Heart left ventricle (tissue), 13 donors: Measurements from ENCODE around the gene TRIM25.

Source experiments
- POLR2A ChIP-seq, 2 donors: fragments of 450-650 bp; IDR thresholded peaks; one replicate each; pipeline ENCODE4 v1.6.1; 2017; ENCODE audit warnings: antibody characterized with exemption in 2 of 2, mild to moderate bottlenecking in 2 of 2, moderate library complexity in 2 of 2
- TF ChIP-seq, protein P1 (sequence below), 12 donors: fragments of 200-600 bp; sonication (generic) in 4 of 12; IDR thresholded peaks; one replicate each; pipeline versions ENCODE4 v1.5.0 to v1.8.0; 2018 to 2022; ENCODE audit warnings: antibody characterized with exemption in 12 of 12, mild to moderate bottlenecking in 5 of 12
- donor health status: ischemic (EF 13 %, LVEDD 7.1; RV severe dilation, severe dysfunction).
- donor health status: DM: no; HTN: yes; CAD: no.
- donor health status: DM: no; HTN: no; CAD: no.
- donor health status: ischemic (EF 25% LVEDD 6.9; RV normal size, moderate dysfunction).
- donor health status: ischemic (EF 25% LVEDD 5.7; RV mildly dilated, moderate dysfunction).
- donor health status: ischemic (EF 35%, LVEDD 5.7; RV mildly dilated, moderate dysfunction).
- donor health status: nonischemic (EF 11% LVEDD 7.7; RV severe dilation, severe dysfunction).
- donor health status: DM: yes; HTN: yes; CAD: no.
- donor health status: PGD.
- donor health status: ischemic (EF 29% LVEDD 5.4; RV normal size, mild dysfunction).
- donor health status: nonischemic (EF 23%, LVEDD 6.1; RV moderate dilation, normal function).

DNA sequence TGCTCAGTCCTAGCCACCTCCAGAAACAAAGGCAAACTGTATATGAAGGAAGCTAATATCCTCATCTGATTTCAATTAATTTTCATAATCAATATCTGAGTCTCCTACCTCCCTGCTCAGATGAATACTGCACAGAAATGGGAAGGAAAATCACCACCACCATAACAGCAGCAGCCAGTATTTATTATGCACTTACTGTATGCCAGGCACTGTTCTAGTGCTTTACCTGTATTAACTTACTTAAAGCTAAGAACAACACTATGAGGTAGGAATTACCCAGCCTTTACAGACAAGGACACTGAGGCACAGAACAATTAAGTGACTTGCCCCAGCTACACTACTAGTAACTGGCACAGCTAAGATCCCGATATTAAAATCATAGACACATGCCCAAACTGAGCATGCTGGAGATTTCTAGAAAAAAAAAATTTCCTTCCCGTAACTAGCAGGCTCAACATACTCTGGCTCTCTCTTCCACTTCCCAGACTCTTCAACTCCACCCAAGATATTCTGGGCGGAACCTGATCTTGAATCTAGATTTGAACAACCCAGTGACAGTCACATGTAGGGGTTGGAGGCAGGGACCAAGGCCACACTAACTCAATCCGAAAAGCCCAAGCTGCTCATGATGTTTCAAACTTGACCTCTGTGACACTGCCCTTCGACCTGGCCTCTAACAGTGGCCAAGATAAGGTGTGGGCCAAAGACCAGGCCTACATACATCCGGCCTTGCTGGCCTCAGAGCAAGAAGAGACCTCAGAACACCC, 3.9 kb downstream of the TRIM25 start:
- TF ChIP-seq POLR2A (IDR thresholded peaks at IDR 0.05) = no peak
- TF ChIP-seq, protein P1, sequence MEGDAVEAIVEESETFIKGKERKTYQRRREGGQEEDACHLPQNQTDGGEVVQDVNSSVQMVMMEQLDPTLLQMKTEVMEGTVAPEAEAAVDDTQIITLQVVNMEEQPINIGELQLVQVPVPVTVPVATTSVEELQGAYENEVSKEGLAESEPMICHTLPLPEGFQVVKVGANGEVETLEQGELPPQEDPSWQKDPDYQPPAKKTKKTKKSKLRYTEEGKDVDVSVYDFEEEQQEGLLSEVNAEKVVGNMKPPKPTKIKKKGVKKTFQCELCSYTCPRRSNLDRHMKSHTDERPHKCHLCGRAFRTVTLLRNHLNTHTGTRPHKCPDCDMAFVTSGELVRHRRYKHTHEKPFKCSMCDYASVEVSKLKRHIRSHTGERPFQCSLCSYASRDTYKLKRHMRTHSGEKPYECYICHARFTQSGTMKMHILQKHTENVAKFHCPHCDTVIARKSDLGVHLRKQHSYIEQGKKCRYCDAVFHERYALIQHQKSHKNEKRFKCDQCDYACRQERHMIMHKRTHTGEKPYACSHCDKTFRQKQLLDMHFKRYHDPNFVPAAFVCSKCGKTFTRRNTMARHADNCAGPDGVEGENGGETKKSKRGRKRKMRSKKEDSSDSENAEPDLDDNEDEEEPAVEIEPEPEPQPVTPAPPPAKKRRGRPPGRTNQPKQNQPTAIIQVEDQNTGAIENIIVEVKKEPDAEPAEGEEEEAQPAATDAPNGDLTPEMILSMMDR (IDR thresholded peaks at IDR 0.05) = no peak
